ENCODE measurements around the gene CLMN.
"Not testable (repeated sequence)": the region's sequence is repeated elsewhere in the genome, so short reads cannot be mapped to it uniquely, and the experiment has no call there.

CLMN gene

DNA sequence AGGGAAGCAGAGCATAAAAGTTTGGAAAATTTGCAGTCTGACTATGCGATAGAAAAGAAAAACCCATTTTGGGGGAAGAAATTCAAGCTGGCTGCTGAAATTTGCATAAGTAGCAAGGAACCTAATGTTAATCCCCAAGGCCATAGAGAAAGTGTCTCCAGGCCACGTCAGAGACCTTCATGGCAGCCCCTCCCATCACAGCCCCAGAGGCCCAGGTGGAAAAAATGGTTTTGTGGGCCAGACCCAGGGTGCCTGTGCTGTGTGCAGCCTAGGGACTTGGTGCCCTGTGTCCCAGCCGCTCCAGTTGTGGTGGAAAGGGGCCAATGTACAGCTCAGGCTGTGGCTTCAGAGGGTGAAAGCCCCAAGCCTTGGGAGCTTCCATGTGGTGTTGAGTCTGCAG, 35.9 kb downstream of the CLMN start:
- not testable (repeated sequence) for FAIRE-seq

DNA sequence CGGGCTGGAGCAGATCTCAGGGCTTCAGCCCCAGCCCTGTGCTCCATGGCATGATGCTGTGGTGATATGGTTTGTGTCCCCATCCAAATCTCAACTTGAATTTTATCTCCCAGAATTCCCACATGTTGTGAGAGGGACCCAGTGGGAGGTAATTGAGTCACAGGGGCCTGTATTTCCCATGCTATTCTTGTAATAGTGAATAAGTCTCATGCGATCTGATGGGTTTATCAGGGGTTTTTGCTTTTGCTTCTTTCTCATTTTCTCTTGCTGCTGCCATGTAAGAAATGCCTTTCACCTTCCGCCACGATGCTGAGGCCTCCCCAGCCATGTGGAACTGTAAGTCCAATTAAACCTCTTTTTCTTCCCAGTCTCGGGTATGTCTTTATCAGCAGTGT, 36.7 kb downstream of the CLMN start:
- not testable (repeated sequence) for FAIRE-seq

DNA sequence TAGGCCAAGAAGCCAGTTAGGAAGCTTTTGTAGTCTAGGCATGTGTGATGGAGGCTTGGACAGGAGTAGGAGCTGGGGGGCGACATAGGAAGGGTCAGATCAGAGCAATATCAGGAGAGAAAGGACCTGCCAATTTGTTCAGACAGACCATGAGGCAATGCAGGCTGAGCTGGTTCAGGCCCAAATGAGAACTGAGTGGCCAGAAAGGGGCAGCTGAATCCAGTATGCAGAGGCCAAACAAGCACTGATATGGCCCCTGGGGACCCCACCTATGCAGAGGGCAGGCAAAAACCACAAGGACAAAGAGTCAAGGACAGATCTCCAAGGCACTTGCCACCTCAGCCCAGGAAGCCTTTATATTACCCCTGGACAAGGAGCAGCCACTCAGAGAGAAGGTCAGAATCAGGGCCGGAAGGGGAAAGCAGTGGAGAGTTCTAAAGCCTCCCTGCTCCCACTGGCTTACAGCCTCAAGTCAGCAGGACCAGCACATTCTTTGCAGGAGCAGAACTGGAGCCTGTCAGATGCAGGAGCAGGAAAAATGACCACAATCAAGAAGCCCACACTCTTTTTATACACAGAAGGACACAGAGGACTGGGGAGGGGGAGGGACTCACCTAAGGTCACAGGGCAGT, 37.2 kb downstream of the CLMN start:
- FAIRE-seq: no peak

DNA sequence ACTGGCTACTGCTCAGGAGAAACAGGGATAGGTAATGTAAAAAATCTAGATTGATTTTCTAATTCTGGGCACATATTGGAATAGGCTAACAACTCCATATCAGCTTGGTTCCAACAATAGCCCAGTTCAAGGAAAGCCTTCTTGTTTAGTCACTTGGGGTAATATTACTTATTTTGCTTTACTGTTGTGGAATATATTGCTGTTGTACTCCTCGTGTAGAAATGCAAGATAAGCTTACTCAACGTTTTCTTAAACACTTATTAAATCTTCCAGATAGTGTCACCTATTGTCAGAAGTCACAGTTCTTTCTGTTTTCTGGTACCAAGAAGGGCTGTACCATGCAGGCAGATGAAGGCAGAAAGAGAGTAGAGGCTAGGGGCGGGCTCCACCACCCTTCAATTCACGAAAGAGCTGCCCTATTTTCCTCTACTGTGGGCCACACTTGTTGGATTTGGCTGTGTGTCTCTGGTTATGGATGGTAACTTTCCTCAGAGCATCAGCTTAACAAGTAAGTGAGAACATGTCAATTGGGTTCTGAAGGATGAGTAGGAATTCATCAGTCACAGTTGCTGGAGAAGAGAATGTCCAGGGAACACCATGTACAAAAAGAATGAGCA, 38.0 kb downstream of the CLMN start:
- no peak for FAIRE-seq

DNA sequence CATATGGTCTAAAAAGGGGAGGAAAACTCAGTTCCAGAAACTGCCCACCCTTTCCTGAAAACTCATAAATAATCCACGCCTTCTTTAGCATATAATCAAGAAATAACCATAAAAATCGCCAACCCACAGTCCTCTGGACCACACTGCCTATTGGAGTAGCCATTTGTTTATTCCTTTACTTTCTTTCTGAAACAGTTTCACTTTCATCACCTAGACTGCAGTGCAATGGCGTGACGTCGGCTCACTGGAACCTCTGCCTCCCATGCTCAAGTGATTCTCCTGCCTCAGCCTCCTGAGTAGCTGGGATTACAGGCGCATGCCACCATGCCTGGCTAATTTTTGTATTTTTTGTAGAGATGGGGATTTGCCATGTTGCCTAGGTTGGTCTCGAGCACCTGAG, 44.2 kb downstream of the CLMN start:
- FAIRE-seq: no peak

DNA sequence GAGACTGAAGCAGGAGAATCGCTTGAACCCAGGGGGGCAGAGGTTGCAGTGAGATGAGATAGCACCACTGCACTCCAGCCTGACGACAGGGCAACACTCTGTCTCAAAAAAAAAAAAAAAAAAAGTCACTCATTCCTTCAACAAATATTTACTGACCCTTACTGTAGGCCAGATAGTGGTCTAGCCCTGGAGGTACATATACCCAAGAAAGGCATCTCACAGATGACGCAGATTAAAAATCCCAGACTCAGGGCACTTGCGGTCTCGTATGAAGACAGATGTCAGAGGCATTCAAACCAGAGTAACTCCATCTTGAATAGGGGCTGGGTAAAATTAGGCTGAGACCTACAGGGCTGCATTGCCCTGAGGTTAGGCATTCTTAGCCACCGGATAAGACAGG, 44.8 kb downstream of the CLMN start:
- no peak for FAIRE-seq

DNA sequence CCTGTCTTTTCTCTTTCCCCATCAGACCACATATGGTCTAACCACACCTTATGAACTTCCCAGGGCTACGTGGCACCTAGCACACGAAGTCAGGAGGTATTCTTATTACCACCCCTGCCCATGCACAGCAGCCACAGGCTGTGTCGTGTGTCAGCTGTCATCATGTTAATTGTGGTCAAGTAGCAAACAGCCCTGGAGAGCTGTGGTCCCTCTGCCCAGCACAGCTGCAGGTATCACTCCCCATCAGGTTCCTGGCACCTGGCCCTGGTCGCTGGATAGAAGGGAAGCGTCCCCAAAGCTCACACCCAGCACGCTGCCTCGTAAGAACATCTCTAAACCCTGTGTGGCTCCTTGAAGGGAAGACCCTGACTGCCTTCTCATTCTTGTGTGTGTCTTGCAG, 45.4 kb downstream of the CLMN start:
- no peak for FAIRE-seq

DNA sequence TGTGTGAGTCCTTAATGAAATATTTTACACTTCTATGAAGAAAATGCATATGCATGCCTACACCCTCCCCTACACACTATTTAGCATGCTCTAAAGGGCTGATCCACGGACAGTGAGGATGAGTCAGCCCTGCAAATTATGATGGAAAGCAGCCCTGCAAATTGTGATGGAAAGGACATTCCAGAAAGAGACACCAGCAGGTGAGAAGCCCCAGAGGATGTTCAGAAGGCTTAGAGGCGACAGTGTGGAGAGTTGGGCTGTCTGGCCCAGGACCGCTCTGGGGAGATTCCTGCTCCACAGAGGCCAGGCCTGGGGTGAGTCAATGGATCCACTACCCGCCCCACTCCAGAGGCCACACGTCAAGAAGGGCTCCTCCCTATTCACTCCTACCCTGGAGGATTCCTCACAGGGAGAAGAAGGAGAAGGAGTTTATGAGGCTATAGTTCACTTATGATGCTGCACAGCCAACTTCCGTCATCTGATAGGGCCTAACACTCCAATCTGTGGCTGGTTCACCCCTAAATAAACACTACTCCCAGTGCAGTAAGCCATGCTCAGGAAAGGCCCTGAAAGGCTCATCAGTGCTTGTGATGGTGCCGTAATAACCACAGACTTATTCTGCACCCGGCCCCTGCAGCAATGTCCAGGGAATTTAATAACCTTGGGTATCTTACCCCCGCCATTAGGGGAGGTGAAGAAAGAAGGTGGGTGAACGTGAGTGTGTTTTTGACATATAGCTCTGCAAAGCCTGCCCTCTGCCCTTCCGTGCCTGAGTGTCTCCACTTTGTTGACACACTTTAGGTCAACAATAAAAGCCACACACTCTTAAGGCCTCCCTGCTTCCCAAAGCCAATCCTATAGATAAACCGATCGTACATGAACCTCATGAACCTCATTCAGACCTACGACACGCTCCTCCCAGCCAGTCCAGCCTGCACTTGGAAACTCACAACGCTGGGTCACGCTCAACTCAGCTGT, 46.4 kb downstream of the CLMN start:
- FAIRE-seq: no peak

DNA sequence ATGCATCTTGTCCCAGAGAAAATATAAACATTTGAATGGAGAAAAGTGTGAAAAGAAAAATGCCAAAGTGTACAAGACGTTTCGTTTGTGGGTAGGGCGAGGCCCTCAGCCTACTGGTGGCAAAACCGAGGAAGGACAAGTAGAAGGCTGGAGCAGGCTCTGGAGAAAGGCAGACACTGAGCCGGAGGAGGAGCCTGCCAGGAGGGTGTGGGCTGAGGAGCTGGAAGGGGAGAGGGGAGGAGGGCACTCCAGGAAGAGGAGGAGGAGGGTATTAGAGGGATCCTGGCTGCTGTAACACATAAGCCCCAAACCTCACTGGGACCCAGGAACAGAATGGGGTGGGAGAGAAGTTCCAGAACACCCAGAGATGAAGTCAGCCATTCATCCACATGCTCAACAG, 47.7 kb downstream of the CLMN start:
- FAIRE-seq: no peak

DNA sequence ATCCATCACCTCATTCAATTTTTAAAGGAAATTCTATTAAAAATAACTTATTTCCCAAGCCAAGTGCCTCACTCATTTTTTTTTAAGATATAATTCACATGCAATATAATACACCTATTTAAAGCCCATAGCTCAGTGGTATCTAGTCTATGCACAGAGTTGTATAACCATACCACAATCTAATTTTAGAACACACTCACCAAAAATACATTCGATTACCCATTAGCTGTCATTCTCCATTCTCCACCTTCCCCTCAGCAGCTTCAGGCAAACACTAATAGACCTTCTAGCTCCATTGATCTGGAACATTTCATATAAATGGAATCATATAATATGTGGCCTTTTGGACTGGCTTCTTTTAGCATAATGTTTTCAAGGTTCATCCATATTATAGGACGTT, 49.5 kb downstream of the CLMN start:
- FAIRE-seq: no peak

DNA sequence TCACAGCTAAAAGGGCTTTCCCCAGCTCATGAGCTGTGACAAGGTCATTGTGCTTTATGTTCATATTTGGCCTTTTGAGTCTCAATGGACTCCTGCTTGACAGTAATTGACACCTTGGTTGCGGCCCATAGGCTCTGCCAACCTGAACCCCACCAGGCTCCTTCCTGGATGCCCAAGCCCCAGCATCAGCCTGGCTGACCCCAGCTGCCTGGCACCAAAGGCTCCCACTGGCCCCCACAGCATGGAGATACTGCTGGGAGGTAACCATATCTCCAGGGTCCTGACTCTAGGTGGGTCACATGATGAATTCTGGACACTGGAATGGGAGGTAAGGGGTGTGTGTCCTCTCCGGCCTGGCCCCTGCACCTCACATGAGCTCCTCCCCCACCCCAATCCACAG, 50.2 kb downstream of the CLMN start:
- FAIRE-seq: no peak

DNA sequence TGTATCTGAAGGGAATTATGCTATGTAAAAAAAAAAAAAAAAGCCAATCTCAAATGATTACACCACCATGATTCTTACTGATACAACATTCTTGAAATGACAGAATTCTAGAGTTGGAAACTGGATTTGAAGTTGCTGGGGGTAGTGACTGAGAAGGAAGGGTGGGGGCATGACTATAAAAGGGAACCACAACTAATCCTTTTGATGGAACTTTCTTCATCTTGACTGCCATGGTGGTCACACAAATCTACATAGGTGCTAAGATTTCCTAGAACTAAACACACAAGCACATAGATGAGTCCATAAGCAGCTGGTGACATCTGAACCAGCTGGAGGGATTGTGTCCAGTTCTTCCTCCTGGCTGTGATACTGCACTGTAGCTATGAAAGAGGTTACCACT, 51.4 kb downstream of the CLMN start:
- FAIRE-seq: no peak

DNA sequence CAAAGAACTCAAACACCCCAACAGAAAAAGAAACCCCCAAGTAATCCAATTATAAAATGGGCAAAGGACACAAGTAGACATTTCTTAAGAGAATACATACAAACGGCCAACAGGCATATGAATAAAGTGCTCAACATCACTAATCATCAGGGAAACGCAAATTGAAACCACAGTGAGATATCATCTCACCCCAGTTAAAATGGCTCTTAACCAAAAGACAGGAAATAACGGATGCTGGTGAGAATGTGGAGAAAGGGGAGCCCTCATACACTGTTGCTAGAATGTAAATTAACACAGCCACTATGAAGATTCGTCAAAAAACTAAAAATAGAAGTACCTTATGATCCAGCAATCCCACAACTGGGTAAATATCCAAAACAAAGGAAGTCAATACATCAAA, 52.4 kb downstream of the CLMN start:
- FAIRE-seq: no peak

DNA sequence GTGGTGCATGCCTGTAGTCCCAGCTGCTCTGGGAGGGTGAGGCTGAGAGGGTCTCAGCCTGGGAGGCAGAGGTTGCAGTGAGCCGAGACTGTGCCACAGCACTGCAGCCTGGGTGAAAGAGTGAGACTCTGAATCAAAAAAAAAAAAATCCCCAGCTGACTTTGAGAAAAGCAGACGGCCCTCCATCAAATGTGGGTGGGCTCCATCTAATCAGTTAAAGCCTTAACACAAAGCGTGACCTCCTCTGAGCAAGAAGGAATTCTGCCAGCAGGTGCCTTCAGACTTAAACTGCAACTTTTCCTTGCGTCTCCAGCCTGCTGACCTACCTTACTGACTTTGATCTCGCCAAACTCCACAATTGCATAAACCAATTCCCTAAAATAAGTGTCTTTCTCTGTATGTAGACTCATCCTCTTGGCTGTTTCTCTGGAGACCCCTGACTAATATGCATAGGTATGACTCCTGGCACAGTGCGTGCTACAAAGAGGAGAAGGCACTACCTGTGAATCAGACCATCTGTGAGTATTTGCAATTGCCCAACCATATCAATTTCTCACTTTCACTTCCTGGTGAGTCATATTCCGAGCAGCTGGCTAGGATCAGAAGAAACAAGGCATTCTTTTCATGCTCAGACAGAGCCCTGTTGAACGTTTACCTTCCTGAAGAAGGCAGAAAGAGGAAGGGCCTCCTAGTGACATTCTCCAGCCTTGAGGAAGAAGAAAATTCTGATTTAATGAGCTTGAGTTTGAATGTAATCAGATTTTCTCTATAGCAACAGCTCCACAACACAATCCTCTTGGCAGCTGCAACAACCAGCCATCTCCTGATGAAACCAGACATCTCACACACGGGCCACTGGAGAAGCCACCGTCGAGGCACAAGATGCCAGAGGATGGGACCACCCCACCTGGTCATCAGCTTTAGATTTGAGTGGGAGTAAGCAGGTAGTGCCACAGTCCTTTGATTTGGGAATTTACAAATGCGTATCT, 54.3 kb downstream of the CLMN start:
- no peak for FAIRE-seq

DNA sequence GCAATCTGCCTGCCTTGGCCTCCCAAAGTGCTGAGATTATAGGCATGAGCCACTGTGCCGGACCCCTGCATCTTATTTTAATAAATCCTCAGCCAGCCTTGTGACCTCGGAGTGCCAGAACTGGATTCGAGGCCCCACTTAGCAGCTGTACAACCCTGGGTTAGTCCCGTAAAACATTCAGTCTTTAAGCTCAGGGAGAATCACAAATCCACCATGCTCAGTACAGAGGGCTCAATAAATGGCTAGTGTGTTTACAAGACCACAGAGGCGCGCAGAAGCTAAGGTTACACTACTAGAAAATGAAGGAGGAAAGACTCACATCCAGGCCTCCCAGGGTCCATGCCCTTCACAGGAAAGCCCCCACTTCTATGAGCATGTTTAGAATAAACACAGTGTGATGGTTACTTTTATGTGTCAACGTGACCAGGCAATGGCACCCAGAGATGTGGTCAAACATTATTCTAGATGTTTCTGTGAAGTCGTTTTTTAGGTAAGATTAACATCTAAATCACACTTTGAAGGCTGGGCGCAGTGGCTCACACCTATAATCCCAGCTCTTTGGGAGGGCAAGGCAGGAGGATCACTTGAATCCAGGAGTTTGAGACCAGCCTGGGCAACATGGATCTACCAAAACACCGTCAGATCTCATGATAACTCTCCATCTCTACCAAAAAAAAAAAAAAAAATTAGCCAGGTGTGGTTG, 55.3 kb downstream of the CLMN start:
- no peak for FAIRE-seq

DNA sequence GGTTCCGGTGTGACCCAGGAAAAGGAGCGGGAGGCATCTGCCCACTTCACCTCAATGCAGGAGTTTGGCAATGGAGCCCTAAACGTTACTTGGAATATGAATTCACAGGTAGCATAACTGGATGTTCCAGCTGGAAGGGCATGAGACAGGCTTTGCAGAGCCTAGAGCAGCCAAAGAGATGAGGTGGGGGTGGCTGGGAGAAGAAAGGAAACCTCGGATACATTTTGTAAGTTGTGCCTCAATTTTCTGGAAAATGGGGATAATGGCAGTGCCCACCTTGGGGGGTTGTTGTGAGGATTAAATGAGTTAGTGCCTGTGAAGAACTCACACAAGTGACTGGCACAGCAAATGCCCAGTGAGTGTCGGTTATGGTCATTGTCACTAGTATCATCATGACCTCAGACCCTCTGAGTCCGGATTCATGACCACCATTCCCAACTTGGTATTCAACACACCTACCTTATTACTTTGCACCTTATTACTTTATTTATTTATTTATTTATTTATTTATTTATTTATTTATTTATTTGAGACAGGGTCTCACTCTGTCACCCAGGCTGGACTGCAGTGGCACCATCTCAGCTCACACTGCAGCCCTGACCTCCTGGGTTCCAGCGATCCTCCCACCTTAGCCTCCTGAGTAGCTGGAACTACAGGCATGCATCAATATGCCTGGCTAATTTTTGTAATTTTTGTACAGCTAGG, 56.0 kb downstream of the CLMN start:
- FAIRE-seq: no peak

DNA sequence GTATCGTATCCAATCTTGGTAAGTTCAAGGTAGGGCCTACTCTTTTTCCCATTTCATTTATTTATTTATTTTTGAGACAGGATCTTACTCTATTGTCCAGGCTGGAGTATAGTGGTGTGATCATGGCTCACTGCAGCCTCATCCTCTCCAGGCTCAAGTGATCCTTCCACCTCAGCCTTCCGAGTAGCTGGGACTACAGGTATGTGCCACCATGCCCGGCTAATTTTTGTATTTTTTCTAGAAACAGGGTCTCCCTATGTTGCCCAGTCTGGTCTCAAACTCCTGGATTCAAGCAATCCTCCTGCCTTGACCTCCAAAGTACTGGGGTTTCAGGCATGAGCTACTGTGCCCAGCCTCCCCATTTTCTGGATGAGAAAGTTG, 57.2 kb downstream of the CLMN start:
- FAIRE-seq: no peak

DNA sequence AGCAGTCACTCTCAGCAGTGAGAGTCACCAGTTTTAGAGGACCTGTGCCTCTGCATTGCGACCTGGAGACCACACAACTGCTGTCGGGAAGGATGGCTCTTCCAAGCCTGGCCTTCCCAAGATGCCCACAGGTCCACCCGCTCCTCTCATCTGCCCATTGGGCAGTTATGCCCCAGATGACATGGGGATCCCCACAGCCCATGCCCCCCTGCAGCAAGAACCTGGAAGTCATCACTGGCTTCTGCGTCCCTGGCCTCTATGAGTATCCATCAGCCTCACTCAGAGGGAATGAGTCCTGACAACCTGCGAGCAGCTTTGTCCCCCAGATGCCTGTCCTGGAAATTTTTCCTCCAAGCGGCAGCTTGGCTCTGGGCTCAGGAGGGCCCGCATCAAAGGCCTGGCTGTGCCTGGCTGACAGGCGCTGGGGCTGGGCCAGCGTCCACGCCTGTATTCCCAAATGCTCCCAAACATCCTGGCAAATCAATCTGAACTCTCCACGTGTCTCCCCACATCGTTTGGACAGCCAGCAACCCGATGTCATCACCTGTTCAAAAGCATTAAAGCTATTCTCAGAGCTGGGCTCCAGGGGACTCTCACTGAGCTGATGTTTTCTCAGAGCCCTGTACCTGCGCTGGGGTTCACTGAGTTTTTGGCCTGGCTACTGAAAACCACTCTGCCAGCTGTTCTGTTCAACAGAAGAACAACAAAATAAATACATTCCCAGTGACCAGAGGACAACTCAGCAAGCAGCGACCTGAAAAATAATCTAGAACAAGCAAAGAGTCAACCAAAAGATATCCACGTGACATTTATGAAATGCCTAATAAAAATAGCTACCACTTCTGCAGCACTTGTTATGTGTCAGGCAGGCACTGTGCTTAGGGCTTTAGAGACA, 57.8 kb downstream of the CLMN start:
- FAIRE-seq: no peak

DNA sequence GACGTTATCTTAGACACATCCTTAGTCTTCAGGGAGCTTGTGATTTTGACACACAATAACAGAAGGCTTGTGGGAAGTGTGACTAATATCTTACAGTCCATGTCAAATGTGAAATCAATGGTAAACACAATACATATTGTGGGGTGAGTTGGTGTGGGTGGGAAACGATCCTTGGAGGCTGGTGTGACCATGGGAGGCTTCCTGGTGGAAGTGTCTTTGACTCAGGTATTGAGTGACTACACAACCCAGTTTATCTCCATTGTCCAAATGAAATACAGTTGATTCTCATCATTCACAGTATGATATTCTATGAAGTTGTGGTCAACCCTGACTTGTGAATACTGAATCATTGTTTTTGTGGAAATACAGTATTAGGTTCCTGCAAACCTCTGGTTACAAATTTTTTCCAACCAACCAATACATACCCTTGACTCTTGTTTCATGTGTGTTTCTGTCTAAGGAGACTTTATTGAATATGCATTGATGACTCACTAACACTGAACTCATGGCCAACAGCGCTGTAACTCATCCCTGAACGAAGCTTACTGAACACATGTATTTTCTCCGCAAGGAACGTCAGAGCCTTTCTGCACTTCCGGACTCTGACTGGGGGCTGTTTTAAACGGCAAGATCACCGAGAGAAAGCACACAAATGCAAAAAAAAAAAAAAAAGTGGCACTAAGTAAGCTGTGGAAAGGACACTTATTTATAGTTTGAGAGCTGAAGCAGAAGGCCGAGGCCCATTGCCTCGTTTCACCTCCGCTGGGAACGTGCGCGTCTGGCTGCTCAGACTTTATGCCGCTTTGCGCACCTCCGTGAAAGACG, 59.0 kb downstream of the CLMN start:
- no peak for FAIRE-seq
